Left renal pelvis (tissue), 4 donors: ENCODE measurements around the gene LCNL1. TPM values are rescaled to one million over a fixed set of nuclear protein-coding genes. Genes with fewer than 3 reads are reported as not detected.

Experiments used
- DNase-seq, 4 donors: peaks; one replicate each; pipeline ENCODE4 v3.0.0-alpha.2; 2013; ENCODE audit warnings: low read depth in 4 of 4, low spot score in 3 of 4
- polyA plus RNA-seq, 4 donors: library from polyadenylated mRNA; unstranded; fragments of 120-200 nt; gene quantifications; one replicate each; pipeline ENCODE4 v1.2.1, GENCODE V29; 2013; ENCODE audit not compliant: insufficient read length in 4 of 4

The LCNL1 gene
- polyA plus RNA-seq, 4 donors = 0.11 to 0.45 (median 0.13) TPM; not detected in 1

DNA sequence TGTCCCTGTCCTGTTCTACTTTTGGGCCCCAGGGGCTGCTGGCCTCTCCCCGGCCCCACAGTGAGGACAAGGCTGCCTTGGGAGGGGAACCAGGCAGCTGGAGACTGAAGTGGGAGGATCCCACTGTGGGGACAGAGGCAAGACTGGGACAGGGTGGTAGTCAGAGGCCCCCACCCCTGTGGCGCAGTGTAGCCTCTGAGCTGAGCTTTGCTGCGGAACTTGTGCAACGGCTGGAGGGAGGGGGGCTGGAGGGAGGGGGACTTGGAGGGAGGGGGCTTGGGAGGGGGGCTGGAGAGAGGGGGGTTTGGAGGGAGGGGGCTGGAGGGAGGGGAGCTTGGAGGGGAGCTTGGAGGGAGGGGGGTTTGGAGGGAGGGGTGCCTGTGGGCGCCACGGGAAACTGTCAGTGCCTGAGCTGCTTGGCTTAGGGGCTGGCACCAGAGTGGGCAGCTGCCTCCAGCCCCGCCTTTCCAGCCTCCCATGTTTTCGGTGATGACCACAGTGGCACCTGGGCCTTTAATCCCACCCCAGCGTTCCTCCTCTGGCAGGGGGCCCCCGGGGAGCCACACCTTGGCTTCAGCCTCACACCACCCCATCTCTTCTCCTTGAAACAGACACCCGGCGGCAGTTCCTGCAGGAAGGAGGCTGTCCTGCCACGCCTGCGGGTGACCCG, 51.4 kb downstream of the LCNL1 start:
- no peak for DNase-seq

DNA sequence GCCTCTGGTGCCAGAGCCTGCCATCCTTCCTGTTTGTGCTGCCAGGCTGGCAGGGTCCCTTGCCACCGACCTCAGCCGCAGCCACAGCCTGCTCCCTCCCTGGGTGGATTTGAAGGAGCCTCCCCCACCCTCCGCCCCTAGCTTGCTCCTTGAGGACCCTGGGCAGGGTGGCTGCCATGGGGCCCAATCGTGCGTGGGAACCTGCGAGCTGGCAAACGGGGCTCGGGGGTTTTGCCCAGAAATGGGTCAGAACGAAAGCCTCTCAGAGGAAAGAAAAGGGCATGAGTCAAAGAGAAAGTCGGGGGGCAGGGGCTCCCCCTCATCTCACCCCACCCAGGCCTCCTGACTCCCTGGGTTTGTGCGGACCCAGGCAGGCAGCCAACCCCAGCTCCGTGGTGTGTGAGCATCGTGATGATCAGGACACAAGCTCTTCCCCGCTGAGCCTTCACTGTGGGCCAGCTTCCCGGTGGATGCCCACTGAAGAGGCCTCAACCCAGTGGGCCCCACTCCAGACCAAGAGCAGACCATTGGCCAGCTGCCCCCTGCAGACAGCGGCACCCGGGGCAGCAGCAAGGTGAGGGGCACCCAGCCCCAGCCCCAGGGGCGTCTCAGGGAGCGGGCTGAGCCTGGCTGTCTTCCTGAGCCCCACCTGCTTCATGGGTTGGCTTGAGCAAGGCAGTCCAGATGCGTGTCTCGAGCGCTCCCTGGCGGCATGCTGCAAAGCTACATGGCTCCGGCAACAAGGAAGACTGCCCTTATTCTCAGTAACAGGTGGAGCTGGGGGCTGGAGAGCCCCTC, 52.1 kb downstream of the LCNL1 start:
- no peak for DNase-seq

Other genes starting within 250 kb of the LCNL1 start
- gene LCN10, start 240.1 kb upstream of the LCNL1 start, polyA plus RNA-seq = 1 to 10 TPM in 2 of 4 donors, under 1 TPM in 2; 0.18 to 2.1 (median 0.90) TPM
- not detected for gene LCN6, start 234.5 kb upstream of the LCNL1 start, polyA plus RNA-seq
- under 1 TPM; 0.10 to 0.50 (median 0.20) TPM for gene LCN8, start 224.8 kb upstream of the LCNL1 start, polyA plus RNA-seq
- gene LCN15, start 218.5 kb upstream of the LCNL1 start, polyA plus RNA-seq = under 1 TPM in 3 of 4 donors, not detected in 1; 0.06 to 0.14 (median 0.07) TPM
- gene TMEM141, start 191.6 kb upstream of the LCNL1 start, polyA plus RNA-seq = 10 to 100 TPM; 35.6 to 86.2 (median 64.2) TPM
- 1 to 10 TPM; 2.5 to 6.5 (median 4.9) TPM for gene CCDC183, start 186.7 kb upstream of the LCNL1 start, polyA plus RNA-seq
- 10 to 100 TPM; 39.9 to 78.9 (median 60.1) TPM for gene RABL6, start 175.0 kb upstream of the LCNL1 start, polyA plus RNA-seq
- 1 to 10 TPM in 2 of 4 donors, under 1 TPM in 2; 0.46 to 1.7 (median 0.97) TPM for gene AJM1, start 140.5 kb upstream of the LCNL1 start, polyA plus RNA-seq
- gene PHPT1, start 133.6 kb upstream of the LCNL1 start, polyA plus RNA-seq = 100 to 1,000 TPM in 1 of 4 donors, 10 to 100 TPM in 3; 71.8 to 120 (median 83.5) TPM
- 10 to 100 TPM in 1 of 4 donors, 1 to 10 TPM in 3; 4.7 to 11.6 (median 6.3) TPM for gene MAMDC4, start 130.6 kb upstream of the LCNL1 start, polyA plus RNA-seq
- gene EDF1, start 116.7 kb upstream of the LCNL1 start, polyA plus RNA-seq = 100 to 1,000 TPM; 266 to 396 (median 335) TPM
- 10 to 100 TPM in 3 of 4 donors, 1 to 10 TPM in 1; 6.4 to 16.3 (median 13.3) TPM for gene TRAF2, start 96.5 kb upstream of the LCNL1 start, polyA plus RNA-seq
- 10 to 100 TPM; 34.7 to 67.2 (median 37.2) TPM for gene FBXW5, start 38.3 kb upstream of the LCNL1 start, polyA plus RNA-seq
- gene C8G, start 37.8 kb upstream of the LCNL1 start, polyA plus RNA-seq = 1 to 10 TPM in 1 of 4 donors, under 1 TPM in 3; 0.26 to 1.1 (median 0.52) TPM
- gene LCN12, start 30.7 kb upstream of the LCNL1 start, polyA plus RNA-seq = 10 to 100 TPM in 3 of 4 donors, 1 to 10 TPM in 1; 1.4 to 54.6 (median 23.8) TPM
- gene PTGDS, start 5.5 kb upstream of the LCNL1 start, polyA plus RNA-seq = 10 to 100 TPM in 3 of 4 donors, 1 to 10 TPM in 1; 3.8 to 66.7 (median 27.7) TPM
- 10 to 100 TPM; 22.4 to 46.5 (median 28.3) TPM for gene PAXX, start 9.4 kb downstream of the LCNL1 start, polyA plus RNA-seq
- gene CLIC3, start 13.6 kb downstream of the LCNL1 start, polyA plus RNA-seq = 1 to 10 TPM in 1 of 4 donors, under 1 TPM in 3; 0.34 to 1.4 (median 0.57) TPM
- gene ABCA2, start 45.2 kb downstream of the LCNL1 start, polyA plus RNA-seq = 10 to 100 TPM; 18.7 to 52.8 (median 39.7) TPM
- not detected for gene FUT7, start 49.1 kb downstream of the LCNL1 start, polyA plus RNA-seq
- gene NPDC1, start 63.2 kb downstream of the LCNL1 start, polyA plus RNA-seq = 10 to 100 TPM; 20.4 to 48.7 (median 36.8) TPM
- 1 to 10 TPM; 3.2 to 7.5 (median 5.8) TPM for gene ENTPD2, start 71.1 kb downstream of the LCNL1 start, polyA plus RNA-seq
- gene SAPCD2, start 87.6 kb downstream of the LCNL1 start, polyA plus RNA-seq = 1 to 10 TPM; 4.5 to 8.3 (median 5.7) TPM
- 1 to 10 TPM; 1.6 to 6.6 (median 4.9) TPM for gene UAP1L1, start 94.5 kb downstream of the LCNL1 start, polyA plus RNA-seq
- gene MAN1B1, start 104.0 kb downstream of the LCNL1 start, polyA plus RNA-seq = 10 to 100 TPM; 48.7 to 73.8 (median 52.6) TPM
- gene DPP7, start 131.7 kb downstream of the LCNL1 start, polyA plus RNA-seq = 10 to 100 TPM; 11.1 to 34.8 (median 17.9) TPM
- under 1 TPM in 1 of 4 donors, not detected in 3; 0.20 TPM for gene GRIN1, start 156.2 kb downstream of the LCNL1 start, polyA plus RNA-seq
- not detected for gene LRRC26, start 187.1 kb downstream of the LCNL1 start, polyA plus RNA-seq
- not detected for gene TMEM210, start 189.1 kb downstream of the LCNL1 start, polyA plus RNA-seq
- gene ANAPC2, start 205.6 kb downstream of the LCNL1 start, polyA plus RNA-seq = 10 to 100 TPM; 32.7 to 54.9 (median 41.4) TPM
- 10 to 100 TPM; 35.6 to 63.6 (median 43.0) TPM for gene SSNA1, start 205.7 kb downstream of the LCNL1 start, polyA plus RNA-seq
- 10 to 100 TPM in 3 of 4 donors, 1 to 10 TPM in 1; 8.3 to 19.6 (median 11.5) TPM for gene TPRN, start 217.7 kb downstream of the LCNL1 start, polyA plus RNA-seq
- gene TMEM203, start 222.7 kb downstream of the LCNL1 start, polyA plus RNA-seq = 10 to 100 TPM; 39.3 to 46.6 (median 44.9) TPM
- gene NDOR1, start 222.7 kb downstream of the LCNL1 start, polyA plus RNA-seq = 10 to 100 TPM in 2 of 4 donors, 1 to 10 TPM in 2; 8.8 to 18.8 (median 9.6) TPM
- 10 to 100 TPM in 1 of 4 donors, 1 to 10 TPM in 3; 3.2 to 15.3 (median 8.1) TPM for gene RNF208, start 239.2 kb downstream of the LCNL1 start, polyA plus RNA-seq
- 10 to 100 TPM in 2 of 4 donors, 1 to 10 TPM in 1, under 1 TPM in 1; 0.78 to 16.4 (median 7.9) TPM for gene CYSRT1, start 242.2 kb downstream of the LCNL1 start, polyA plus RNA-seq
- gene RNF224, start 244.5 kb downstream of the LCNL1 start, polyA plus RNA-seq = 10 to 100 TPM in 2 of 4 donors, 1 to 10 TPM in 1, under 1 TPM in 1; 0.41 to 15.5 (median 7.7) TPM
- gene SLC34A3, start 247.9 kb downstream of the LCNL1 start, polyA plus RNA-seq = 10 to 100 TPM in 1 of 4 donors, 1 to 10 TPM in 2, under 1 TPM in 1; 0.37 to 13.7 (median 5.2) TPM